GM18507 (cell line): Measurements from ENCODE around the gene EXOC4.

Experiments used
- DNase-seq: peaks from one replicate; pipeline ENCODE4 v3.0.0; 2011; ENCODE audit warnings: low read depth; ENCODE audit not compliant: insufficient read length; ENCODE audit errors: extremely low spot score
- FAIRE-seq: peaks from 2 replicates; lab custom pipeline; 2011; peaks lifted over from hg19 to GRCh38; lab: Jason Lieb, UNC

The EXOC4 gene

DNA sequence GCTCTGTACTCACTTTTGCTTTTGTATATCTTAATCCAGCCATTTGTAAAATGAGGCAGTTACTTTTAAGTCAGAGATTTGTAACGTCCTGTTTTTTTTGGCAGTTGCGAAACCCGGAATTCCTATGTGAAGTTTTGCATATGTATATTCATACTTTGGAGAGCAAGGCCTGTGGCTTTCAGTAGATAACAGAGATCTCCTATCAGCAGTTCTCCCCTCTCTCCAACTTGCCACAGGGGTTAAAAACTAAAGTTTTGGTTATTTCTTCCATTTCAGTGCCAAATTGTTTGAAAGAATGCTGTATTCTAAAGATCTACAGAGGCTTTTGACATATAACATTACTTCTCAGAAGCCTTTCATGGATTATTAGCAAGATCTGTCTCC is 102.4 kb downstream of the EXOC4 start:
- FAIRE-seq (no peak), DNase-seq (no peak)

DNA sequence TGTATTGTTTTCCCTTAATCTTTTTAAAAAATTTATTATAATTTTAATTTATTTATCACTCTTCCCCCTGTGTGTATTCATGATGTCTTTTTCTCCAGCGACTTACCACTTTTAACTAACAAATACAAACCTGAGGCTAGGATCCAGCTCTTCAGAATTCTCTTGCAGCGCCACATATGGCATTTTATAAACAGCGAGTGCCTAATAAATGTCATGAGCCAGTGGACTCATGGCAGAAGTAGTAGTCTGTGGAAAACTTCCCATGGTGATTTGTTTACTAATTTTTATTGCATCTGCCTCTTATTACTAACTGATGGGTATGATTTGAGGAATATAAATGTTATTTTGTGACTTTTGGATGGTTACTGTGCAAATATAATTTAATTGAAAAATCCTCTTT is 102.9 kb downstream of the EXOC4 start:
- no peak for DNase-seq
- FAIRE-seq, result no peak

DNA sequence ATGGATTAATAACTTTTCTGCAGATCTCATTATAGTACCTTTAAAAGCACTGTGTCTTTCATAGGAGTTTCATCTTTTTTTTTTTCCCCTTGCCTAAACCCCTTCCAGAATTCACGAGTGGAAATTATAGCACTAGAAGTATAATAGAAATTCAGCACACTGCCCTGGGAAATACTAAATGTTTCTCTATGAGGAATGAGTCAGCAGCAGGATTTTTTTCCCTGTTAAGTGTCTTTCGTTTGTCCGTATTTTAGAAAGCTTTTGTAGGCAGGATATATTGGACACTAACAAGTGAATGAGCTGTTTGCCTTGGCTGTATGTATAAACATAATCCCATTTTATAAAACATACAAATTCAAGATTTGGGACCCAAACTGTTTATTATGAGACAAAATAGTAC is 105.8 kb downstream of the EXOC4 start:
- DNase-seq, result no peak
- FAIRE-seq, result no peak

DNA sequence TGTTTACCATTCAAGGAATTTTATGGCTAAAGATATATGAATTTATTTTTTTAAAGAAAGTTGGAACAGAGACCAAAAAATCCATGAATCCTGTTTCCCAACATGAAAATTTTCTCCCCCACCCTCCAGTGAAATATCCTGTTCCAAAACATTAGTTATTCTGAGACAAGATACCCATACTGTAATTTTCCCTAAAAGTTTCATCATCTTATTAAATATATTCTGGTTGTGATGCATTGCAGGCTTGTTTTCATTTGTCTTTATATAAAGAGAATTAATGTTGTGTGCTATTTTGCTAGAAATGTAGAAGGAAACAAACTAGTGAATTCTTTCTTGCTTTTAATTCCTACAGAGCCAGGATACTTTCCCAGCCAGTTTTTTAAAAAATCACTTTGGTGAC is 106.6 kb downstream of the EXOC4 start:
- DNase-seq, result no peak
- FAIRE-seq, result no peak

DNA sequence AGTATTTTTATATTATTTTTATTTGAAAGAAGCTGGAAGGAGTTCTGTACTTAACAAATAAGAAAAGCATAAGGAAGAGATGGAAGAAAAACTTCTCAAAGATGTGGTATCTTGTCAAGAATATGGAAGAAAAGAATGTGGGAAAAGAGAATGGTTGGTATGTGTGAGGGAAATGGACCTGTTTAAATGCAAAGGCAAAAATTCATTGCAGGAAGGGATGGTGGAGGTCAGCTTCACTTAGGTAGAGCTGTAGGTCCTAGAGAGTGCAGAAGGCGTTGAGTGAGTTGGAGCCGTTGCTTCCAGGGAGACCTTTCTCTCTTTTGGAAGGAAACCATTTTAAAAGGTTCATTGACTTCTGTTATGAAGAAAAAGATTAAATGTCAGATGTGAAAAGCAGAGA is 107.3 kb downstream of the EXOC4 start:
- DNase-seq (no peak), FAIRE-seq (no peak)

DNA sequence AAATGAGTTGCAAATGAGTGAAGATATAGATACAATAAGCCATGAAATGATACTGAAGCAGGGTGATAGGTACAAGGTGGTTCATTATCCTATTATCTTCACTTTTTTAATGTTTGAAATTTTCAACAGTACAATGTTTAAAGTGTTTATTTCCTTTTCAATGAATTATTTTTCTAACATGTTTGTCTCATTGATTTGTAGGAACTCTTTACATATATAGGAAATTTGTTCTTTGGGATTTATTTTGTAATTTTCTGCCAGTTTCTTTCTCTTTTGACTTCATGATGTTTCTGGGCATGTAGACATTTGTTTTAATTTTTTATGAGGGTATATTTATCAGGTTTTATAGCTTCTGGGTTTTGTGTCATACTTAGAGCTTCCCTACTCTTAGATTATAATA is 108.9 kb downstream of the EXOC4 start:
- FAIRE-seq (no peak), DNase-seq (no peak)

DNA sequence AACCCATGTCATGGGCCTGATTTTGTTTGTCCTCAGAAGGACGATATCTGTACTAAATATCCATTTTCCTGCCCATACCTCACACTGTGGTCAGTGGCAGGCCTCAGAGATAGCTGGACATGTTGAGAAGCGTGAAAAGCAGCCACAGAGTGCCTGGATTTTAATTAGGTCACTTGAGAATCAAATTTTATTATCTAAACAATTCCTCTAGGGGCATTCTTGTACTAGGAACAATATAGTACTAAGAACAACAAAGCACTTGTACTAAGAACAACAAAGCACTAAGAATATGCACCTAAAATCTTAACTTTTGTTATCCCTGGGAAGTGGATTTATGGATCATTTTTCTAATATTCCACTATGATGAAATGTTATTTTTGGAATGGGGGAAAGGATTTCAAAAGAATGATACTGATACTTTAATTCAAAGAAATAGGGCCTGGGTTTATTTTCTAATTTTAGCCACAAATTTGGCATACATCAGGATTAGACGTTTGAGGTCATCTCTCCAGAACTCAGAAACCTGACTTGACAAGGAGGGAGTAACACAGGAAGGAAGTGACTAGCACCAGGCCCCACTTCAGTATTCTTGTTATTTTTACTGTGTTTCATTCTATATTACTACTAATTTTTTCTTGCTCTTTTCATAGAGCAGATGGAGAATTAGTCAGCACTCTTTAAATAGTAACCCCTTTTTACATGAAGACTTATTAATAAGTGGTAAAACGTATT is 112.2 kb downstream of the EXOC4 start:
- DNase-seq (no peak), FAIRE-seq (no peak)

DNA sequence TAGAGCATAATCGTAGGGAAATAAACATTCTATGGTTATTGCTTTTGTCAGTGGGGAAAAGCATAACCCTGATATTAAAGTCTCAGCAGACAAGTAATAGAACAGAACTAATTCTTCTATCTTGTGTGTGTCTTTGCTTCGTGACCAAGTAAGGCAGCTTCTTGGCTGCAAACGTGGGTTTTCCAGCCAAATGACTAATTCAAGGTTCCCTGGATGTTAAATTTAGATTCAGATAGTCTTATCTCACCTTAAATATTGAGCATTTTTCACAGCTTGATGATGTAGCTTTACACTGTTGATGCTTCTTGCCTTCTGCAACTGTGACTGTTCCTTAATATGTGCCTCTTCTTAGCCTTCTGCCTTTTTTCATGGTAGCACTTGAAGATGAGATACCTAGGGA is 113.0 kb downstream of the EXOC4 start:
- no peak for DNase-seq
- FAIRE-seq, result no peak

DNA sequence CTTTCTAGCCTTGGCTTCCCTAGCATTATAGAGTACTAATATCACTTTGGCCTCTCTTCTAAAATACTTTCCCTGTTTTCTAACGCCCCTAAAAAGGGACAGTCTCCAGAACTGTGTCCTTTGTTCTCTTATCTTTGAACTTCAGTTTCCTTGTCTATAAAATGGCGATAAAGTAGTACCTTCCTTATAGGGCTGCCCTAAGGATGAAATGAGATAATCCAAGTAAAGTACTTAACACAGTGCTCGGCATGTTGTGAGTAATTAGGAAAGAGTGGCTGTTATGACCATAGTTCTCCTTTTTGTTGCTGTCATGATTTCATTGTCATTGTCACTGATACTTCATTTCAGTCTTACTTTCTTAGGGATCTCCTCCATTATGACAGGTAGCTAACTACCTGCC is 114.7 kb downstream of the EXOC4 start:
- FAIRE-seq (no peak), DNase-seq (no peak)

DNA sequence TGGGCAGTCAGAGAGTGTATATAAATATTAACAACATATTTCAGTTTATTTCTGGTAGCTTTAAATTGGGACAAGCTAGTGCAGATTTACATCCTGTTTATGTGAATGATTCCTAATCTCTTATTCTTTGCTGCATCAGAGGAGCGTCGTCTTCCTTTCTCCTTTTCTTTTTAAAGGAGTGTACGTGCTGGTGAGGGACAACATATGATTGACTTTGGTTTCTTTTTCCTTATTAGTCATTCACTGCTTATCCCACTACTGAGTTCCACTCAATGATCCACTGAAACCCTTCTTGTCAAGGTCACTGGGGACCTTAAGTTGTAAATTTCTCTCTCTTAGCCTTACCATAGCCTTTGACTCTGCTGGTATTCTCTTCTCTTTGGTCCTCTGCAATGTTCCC is 116.3 kb downstream of the EXOC4 start:
- no peak for FAIRE-seq
- DNase-seq, result no peak

DNA sequence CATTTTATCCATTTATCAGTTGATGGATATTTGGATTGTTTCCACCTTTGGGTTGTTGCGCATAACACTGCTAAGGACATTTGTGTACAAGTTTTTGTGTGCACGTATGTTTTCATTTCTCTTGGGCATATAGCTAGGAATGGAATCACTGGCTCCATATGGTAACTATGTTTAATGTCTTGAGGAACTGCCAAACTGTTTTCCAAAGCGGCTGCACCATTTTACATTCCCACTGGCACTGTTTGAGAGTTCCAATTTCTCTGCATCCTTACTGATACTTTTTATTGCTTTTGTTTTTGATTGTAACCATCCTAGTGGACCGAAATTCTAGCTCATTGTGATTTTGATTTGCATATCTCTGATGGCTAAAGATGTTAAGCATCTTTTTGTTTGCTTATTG is 118.7 kb downstream of the EXOC4 start:
- FAIRE-seq, result no peak
- no peak for DNase-seq

DNA sequence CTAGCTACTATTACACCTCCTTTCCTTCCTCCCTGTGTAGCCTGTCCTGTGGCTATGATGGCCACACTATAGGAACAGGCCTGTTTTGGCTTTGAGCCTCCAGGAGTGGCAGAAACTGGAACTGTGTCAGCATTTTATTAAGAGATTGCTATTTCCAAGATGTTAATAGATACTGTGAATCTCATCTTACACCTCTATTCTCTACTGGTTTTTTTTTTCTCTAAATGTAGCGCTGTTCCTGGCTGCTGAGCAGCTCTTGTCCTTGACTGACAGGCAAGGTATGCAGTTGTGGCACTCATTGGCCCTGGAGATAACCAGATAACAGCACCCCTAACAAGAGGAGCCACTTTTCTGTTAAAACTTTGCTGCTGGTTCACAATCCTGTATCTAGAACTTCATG is 119.5 kb downstream of the EXOC4 start:
- DNase-seq, result no peak

DNA sequence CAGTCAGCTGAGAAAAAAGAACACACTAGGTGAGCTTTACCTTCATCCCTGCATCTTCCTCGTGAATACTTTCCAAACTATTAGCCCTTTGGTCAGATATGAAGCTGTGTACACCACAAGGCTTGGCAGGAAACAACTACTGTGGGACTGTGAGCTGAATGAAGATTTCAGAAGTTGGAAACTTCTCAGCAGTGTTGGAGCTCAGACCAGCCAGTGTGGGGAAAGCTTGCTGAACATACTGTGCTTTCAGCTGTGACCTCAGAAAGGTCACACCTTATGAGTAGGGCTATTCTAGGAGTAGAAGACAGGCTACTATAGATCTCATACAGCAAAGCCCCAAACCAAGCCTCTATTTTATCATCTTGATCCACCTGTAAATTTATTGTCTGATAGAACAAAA is 123.6 kb downstream of the EXOC4 start:
- no peak for DNase-seq
- FAIRE-seq, result no peak

More for the DNA sequence above, 119.5 kb downstream of the EXOC4 start:
- no peak for FAIRE-seq

DNA sequence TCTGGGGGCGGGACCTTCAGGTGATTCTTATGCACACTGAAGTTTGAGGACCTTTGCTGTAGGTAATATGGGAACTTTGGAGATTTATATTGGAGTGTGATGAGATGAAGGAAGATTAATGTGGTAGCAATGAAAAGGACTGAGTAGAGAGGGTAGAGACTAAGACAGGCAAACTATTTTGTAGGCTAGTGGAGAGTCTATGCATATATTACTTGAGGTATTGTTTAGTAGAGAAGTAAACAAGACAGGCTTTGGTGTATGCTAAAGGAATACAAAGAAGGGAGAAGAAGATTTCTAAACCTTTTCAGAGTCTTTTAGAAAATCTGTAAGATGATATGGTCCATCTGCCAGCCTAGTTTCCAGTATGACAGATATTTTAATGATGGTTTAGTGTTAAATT is 129.1 kb downstream of the EXOC4 start:
- no peak for FAIRE-seq

DNA sequence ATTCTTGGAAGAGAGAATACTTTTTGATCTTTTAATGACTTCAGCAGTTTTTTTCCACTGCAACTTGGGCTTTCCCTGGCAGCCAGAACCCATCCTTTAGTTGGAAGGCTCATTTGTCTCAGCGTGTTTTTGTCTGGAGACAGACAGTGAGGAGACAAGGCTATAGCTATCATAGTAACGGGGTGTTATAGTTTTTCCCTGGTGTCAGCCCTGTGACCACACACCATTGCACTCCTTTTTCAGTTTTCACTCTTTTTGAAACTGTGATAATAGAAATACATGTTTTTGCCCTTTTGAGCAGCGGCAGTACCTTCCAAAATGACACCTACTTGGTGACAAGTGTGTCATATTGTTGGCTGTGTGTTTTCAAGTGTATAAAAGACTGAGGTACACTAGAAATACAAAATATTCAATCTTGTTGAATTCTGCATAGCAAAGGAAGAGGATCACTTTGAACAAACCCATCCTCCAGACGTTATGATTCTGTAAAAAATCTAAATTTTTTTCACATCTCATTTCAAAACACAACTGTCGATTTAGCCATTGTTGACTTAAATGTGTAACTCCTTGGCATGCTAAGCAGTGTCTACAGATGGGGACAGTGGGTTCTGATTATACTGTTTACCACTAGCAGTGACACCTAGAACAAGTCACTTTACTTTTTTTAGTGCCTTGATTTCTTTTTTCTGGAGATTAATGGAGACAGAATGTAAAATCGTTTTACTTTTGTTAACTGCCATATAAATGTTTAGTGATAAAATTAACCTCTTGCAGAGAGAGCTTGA is 130.1 kb downstream of the EXOC4 start:
- FAIRE-seq (no peak), DNase-seq (no peak)

More for the DNA sequence above, 129.1 kb downstream of the EXOC4 start:
- no peak for DNase-seq

DNA sequence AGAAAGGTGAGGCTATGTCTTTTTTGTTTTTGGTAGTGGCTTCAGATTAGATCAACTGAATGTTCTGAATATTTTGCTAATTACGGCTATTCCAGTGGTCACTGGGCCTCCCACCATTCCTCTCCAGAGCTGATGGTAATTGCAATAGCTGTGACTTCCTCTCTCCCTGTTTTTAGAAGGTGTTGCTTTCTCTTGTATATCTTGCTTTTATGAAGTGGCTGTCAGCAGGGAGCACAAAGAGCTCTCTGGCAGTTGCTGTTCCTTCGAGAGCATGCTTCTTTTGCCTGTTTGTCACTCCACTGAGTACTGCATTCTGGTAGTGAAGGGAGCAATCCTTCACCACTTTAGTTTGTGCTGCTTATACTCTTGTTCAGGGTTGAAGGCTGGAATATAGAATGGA is 133.3 kb downstream of the EXOC4 start:
- DNase-seq (no peak), FAIRE-seq (no peak)

DNA sequence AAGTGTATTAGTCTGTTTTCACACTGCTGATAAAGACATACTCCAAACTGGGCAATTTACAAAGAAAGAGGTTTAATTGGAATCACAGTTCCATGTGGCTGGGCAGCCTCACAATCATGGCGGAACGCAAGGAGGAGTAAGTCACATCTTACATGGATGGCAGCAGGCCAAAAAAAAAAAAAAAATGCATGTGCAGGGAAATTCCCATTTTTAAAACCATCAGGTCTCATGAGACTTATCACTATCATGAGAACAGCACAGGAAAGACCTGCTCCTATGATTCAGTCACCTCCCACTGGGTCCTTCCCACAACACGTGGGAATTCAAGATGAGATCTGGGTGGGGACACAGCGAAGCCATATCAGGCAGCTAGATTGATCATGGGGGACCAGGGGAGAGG is 136.8 kb downstream of the EXOC4 start:
- DNase-seq, result no peak
- FAIRE-seq, result no peak

DNA sequence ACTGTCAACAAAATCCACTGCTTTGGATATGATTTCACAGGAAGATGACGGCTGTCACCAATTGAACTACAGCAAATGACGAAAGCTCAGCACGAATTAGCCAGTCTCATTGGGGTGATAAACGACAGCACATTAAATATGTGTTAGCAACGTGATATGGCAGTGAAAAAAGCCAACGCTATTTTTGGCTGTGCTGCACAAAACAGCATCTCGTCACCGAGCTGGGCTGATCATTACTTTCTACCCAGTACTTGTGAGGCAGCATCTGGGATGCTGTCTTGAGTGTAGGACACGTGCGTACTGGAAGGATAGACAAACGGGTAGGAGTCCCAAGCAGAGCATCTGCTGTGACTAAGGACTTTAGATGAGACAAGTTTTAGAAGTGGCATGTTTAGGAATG is 138.3 kb downstream of the EXOC4 start:
- FAIRE-seq (no peak), DNase-seq (no peak)

DNA sequence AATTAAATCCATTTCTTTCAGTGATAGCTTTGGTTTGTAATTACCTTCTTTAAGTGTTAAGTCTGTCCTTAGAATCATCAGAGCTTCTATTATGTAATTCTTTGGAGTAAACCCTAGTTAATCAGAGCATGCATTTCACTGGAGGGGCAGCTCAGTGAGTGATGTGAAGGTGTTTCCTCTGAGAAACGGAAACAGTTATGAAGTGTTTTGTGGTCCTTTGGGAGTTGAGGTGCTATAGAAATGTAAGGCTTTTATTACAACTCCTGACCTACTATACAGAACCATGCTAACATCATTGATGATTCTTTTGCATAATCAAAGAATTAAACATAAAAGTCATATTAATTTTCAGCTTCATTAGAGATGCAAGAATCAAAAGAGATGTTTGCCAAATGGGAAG is 141.5 kb downstream of the EXOC4 start:
- FAIRE-seq (no peak), DNase-seq (no peak)

DNA sequence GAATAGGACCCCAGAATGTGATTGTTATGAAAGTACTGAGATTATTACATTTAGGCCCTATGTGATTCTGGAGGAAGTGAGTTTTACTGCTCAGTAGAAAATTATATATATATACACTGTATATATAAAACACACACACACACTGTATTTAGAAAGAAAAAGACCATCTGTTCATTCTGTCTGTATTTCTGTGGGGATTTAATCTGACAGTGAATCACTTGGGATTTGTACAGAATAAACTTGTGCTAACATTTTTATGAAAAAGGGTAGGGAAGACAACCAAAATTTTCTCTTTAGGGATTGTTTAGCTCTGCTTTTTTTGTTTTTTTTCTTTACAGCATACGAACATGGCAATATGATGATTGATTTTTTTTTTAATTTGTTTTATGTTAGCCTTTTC is 142.7 kb downstream of the EXOC4 start:
- DNase-seq (no peak), FAIRE-seq (no peak)

DNA sequence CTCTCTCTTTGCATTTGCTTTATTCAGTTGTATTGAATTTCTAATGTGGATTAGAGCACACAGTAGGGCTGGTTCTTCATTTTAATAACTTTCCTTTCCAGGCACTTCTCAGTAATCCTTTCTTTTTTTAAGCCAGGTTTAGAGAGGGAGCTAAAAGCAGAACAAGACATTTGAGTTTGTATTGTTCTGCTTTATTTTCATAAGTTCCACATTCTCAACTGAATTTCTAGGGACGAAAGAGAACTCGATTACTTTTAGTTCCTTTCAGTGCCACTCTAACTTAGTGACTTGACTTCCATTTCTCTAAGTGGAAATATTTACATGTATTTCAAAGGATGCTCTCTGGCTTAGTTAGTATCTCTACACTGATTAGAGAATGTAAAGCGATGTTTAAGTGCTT is 145.6 kb downstream of the EXOC4 start:
- no peak for DNase-seq
- no peak for FAIRE-seq
